Ascending aorta (tissue), 2 donors: ENCODE results near the gene PCBP4. TPM values are rescaled to one million over a fixed set of nuclear protein-coding genes. Genes with fewer than 3 reads are reported as not detected.

Experiments
- DNase-seq, 2 donors: peaks; one replicate each; pipeline ENCODE4 v3.0.0-alpha.2; 2019; ENCODE audit warnings: low spot score in 2 of 2
- H3K27ac ChIP-seq, 2 donors: fragments of 200-600 bp; sonication (generic); one replicate each; pipeline ENCODE4 v1.5.1; 2016 to 2017; ENCODE audit warnings: mild to moderate bottlenecking in 1 of 2
- H3K27me3 ChIP-seq: fragments of 200-600 bp; sonication (generic); one replicate; pipeline ENCODE4 v1.5.1; 2017
- H3K36me3 ChIP-seq, 2 donors: fragments of 200-600 bp; sonication (generic); one replicate each; pipeline ENCODE4 v1.5.1; 2016
- H3K4me1 ChIP-seq, 2 donors: fragments of 200-600 bp; sonication (generic); one replicate each; pipeline ENCODE4 v1.5.1; 2016 to 2017; ENCODE audit warnings: mild to moderate bottlenecking in 1 of 2
- H3K4me3 ChIP-seq, 2 donors: fragments of 200-600 bp; sonication (generic); one replicate each; pipeline ENCODE4 v1.5.1; 2016 to 2017; ENCODE audit warnings: mild to moderate bottlenecking in 1 of 2
- H3K9me3 ChIP-seq, 2 donors: fragments of 200-600 bp; sonication (generic); one replicate each; pipeline ENCODE4 v1.5.1; 2016
- CTCF ChIP-seq, 3 experiments: fragments of 200-600 bp in 2 of 3; fragments of 450-650 bp in 1 of 3; sonication (generic) in 2 of 3; IDR thresholded peaks; one replicate each; pipeline ENCODE4 v1.5.1; 2016 to 2019; ENCODE audit warnings: antibody characterized with exemption in 3 of 3, mild to moderate bottlenecking in 1 of 3, moderate library complexity in 1 of 3
- intact Hi-C: fragments of 100-400 bp; cut with DNase I; formaldehyde crosslinking; loops from one replicate; pipeline ENCODE4 v1.15.1; 2023
- total RNA-seq: library from RNA; depleted of rRNA; stranded (reverse); fragments of >200 nt; gene quantifications from one replicate; pipeline ENCODE4 v1.1.0, GENCODE V29; 2016

PCBP4 gene
- total RNA-seq, 1 donor from 2014 or later: 256 TPM

- TF ChIP-seq CTCF (IDR thresholded peaks at IDR 0.05): no peak
- Histone ChIP-seq H3K27ac (no peak overlapping the region), H3K9me3 (no peaks in the 10 kb centered on the region), H3K36me3 (peaks cover 29 to 39% of the 10 kb centered on the region in 2 donors), H3K27me3 (no peaks in the 10 kb centered on the region), H3K4me3 (no peak overlapping the region), H3K4me1 (peaks cover 10 to 24% of the 10 kb centered on the region in 2 donors)
- intact Hi-C loops: loop anchor here (10.0 kb wide), 1 partner anchor 1346 kb away; the partner anchor contains the start of genes CISH and MAPKAPK3
- no peak for DNase-seq
Observed at GRCh38 chr3:51960386-51960785, 6.9 kb downstream of the PCBP4 start.

- peaks cover 29 to 39% of the 10 kb centered on the region in 2 donors for H3K36me3 ChIP-seq
- TF ChIP-seq CTCF (IDR thresholded peaks at IDR 0.05): no peak
- intact Hi-C loops: loop anchor here (10.0 kb wide), 1 partner anchor 1345 kb away; the partner anchor contains the start of genes CISH and MAPKAPK3
- no peak overlapping the region for H3K27ac ChIP-seq
- H3K4me1 ChIP-seq: peaks cover 2 to 17% of the 10 kb centered on the region in 2 donors
- H3K4me3 ChIP-seq: no peak overlapping the region
- DNase-seq: no peak
- H3K27me3 ChIP-seq: no peaks in the 10 kb centered on the region
- H3K9me3 ChIP-seq: no peaks in the 10 kb centered on the region
Observed at GRCh38 chr3:51959651-51960050, 7.6 kb downstream of the PCBP4 start.

GRCh38 chr3:51958603-51959521, 8.4 kb downstream of the PCBP4 start:
- peaks cover 2 to 9% of the 10 kb centered on the region in 2 donors for H3K4me1 ChIP-seq

GRCh38 chr3:51957520-51958205, 9.6 kb downstream of the PCBP4 start:
- Histone ChIP-seq H3K9me3 (no peaks in the 10 kb centered on the region), H3K4me1 (peaks cover 2 to 6% of the 10 kb centered on the region in 2 donors), H3K4me3 (no peak overlapping the region), H3K27ac (peak overlapping the region in 1 of 2 donors; percentile 19), H3K27me3 (no peaks in the 10 kb centered on the region), H3K36me3 (peaks cover 29 to 39% of the 10 kb centered on the region in 2 donors)
- TF ChIP-seq CTCF (IDR thresholded peaks at IDR 0.05): no peak
- intact Hi-C loops: no loop called here
- DNase-seq: no peak

More at GRCh38 chr3:51958603-51959521, 8.4 kb downstream of the PCBP4 start:
- H3K9me3 ChIP-seq: no peaks in the 10 kb centered on the region
- H3K4me3 ChIP-seq: no peak overlapping the region
- DNase-seq: no peak
- no peak for TF ChIP-seq CTCF (IDR thresholded peaks at IDR 0.05)
- no peaks in the 10 kb centered on the region for H3K27me3 ChIP-seq
- intact Hi-C loops: no loop called here
- peaks cover 29 to 39% of the 10 kb centered on the region in 2 donors for H3K36me3 ChIP-seq
- no peak overlapping the region for H3K27ac ChIP-seq

GRCh38 chr3:51955893-51956770, 11.1 kb downstream of the PCBP4 start:
- peak in 1 of 2 donors; percentile 78 for DNase-seq

More at GRCh38 chr3:51955893-51956770, 11.1 kb downstream of the PCBP4 start:
- Histone ChIP-seq H3K4me1 (peaks cover 2 to 6% of the 10 kb centered on the region in 2 donors), H3K27ac (peak overlapping the region; percentile 81 to 85), H3K4me3 (peak overlapping the region; percentile 58 to 63), H3K27me3 (no peaks in the 10 kb centered on the region), H3K9me3 (no peaks in the 10 kb centered on the region), H3K36me3 (peaks cover 29 to 35% of the 10 kb centered on the region in 2 donors)
- intact Hi-C loops: loop anchor here (1.0 kb wide), 1 partner anchor 11 kb away; the partner anchor contains the start of gene PCBP4
- peak; percentile 44 to 71 (median 45) for TF ChIP-seq CTCF (IDR thresholded peaks at IDR 0.05)
